GM23338 (cell line): Measurements from ENCODE around the gene PLPP7. TPM values are rescaled to one million over a fixed set of nuclear protein-coding genes. Genes with fewer than 3 reads are reported as not detected.

ENCODE experiments used
- ATAC-seq: fragments of 200-7000 bp; cut with Tn5 transposase; 3 replicates; pipeline ENCODE4 v1.9.1; 2020
- DNase-seq: peaks from one replicate; pipeline ENCODE4 v3.0.0-alpha.2; 2015; ENCODE audit warnings: low spot score
- H2AFZ ChIP-seq: fragments of 200-600 bp; sonication (generic); 2 replicates; pipeline ENCODE4 v1.8.0; 2016; ENCODE audit warnings: antibody characterized with exemption, mild to moderate bottlenecking, moderate library complexity
- H3F3A ChIP-seq: fragments of 200-600 bp; sonication (generic); replicated peaks from 2 replicates; pipeline ENCODE4 v1.8.0; 2017; ENCODE audit warnings: antibody characterized with exemption, mixed run types, low read depth
- H3K27ac ChIP-seq: fragments of 200-600 bp; sonication (generic); 2 replicates; pipeline ENCODE4 v1.6.1; 2016; ENCODE audit warnings: low read depth
- H3K27me3 ChIP-seq: fragments of 200-600 bp; sonication (generic); 2 replicates; pipeline ENCODE4 v1.8.0; 2016; ENCODE audit warnings: mild to moderate bottlenecking, mixed run types, moderate library complexity; ENCODE audit not compliant: insufficient read depth
- H3K36me3 ChIP-seq: fragments of 200-600 bp; sonication (generic); 2 replicates; pipeline ENCODE4 v1.8.0; 2016; ENCODE audit warnings: mild to moderate bottlenecking; ENCODE audit not compliant: insufficient read depth
- H3K4me1 ChIP-seq: fragments of 200-600 bp; sonication (generic); 2 replicates; pipeline ENCODE4 v1.8.0; 2016; ENCODE audit warnings: mild to moderate bottlenecking, moderate library complexity; ENCODE audit not compliant: insufficient read depth
- H3K4me2 ChIP-seq: fragments of 200-600 bp; sonication (generic); 2 replicates; pipeline ENCODE4 v1.7.1; 2017; ENCODE audit warnings: mixed run types
- H3K4me3 ChIP-seq: fragments of 200-600 bp; sonication (generic); 2 replicates; pipeline ENCODE4 v1.6.1; 2016; ENCODE audit warnings: mixed run types
- H3K79me2 ChIP-seq: fragments of 200-600 bp; sonication (generic); replicated peaks from 2 replicates; pipeline ENCODE4 v1.8.0; 2017; ENCODE audit warnings: mild to moderate bottlenecking; ENCODE audit not compliant: insufficient read depth
- H3K9me2 ChIP-seq: fragments of 200-600 bp; sonication (generic); 2 replicates; pipeline ENCODE4 v1.8.0; 2017; ENCODE audit not compliant: insufficient read depth
- H4K20me1 ChIP-seq: fragments of 200-600 bp; sonication (generic); replicated peaks from 2 replicates; pipeline ENCODE4 v1.8.0; 2017; ENCODE audit warnings: mild to moderate bottlenecking; ENCODE audit not compliant: insufficient read depth
- H3K27ac Mint-ChIP-seq: 2 replicates; pipeline ENCODE4 v1.8.0; 2020; ENCODE audit warnings: inconsistent platforms, mild to moderate bottlenecking, moderate library complexity, mixed read lengths
- H3K27me3 Mint-ChIP-seq: 3 replicates; pipeline ENCODE4 v1.8.0; 2022; ENCODE audit warnings: low read depth, mild to moderate bottlenecking, moderate library complexity, mixed read lengths, inconsistent platforms; ENCODE audit not compliant: insufficient read depth, poor library complexity
- H3K36me3 Mint-ChIP-seq: 3 replicates; pipeline ENCODE4 v1.8.0; 2021; ENCODE audit warnings: low read depth, mild to moderate bottlenecking, inconsistent platforms, moderate library complexity, mixed read lengths
- H3K4me1 Mint-ChIP-seq: 3 replicates; pipeline ENCODE4 v1.8.0; 2020; ENCODE audit warnings: mild to moderate bottlenecking, inconsistent platforms, mixed read lengths
- H3K4me3 Mint-ChIP-seq: 3 replicates; pipeline ENCODE4 v1.8.0; 2021; ENCODE audit warnings: moderate library complexity, mild to moderate bottlenecking, inconsistent platforms, mixed read lengths
- H3K9me3 Mint-ChIP-seq: 3 replicates; pipeline ENCODE4 v1.8.0; 2020; ENCODE audit warnings: moderate library complexity, mild to moderate bottlenecking, inconsistent platforms, mixed read lengths
- CREB1 ChIP-seq: fragments of 250-450 bp; sonication (Bioruptor Pico); IDR thresholded peaks from 2 replicates; pipeline ENCODE4 v1.5.0; 2020; ENCODE audit warnings: low read depth, mild to moderate bottlenecking, moderate library complexity
- EZH2 ChIP-seq: fragments of 200-600 bp; sonication (generic); IDR thresholded peaks from one replicate; pipeline ENCODE4 v1.8.0; 2017; ENCODE audit warnings: antibody characterized with exemption, mild to moderate bottlenecking, low read depth; ENCODE audit not compliant: unreplicated experiment
- EZH2phosphoT487 ChIP-seq: fragments of 200-600 bp; sonication (generic); IDR thresholded peaks from one replicate; pipeline ENCODE4 v1.8.1; 2018; ENCODE audit warnings: antibody characterized with exemption; ENCODE audit not compliant: unreplicated experiment
- JUNB ChIP-seq: IDR thresholded peaks from one replicate; pipeline ENCODE4 v1.6.1; 2016; ENCODE audit warnings: antibody characterized with exemption; ENCODE audit not compliant: unreplicated experiment
- NANOG ChIP-seq: IDR thresholded peaks from 2 replicates; pipeline ENCODE4 v1.6.1; 2016; ENCODE audit warnings: antibody characterized with exemption, borderline replicate concordance
- POLR2AphosphoS5 ChIP-seq: IDR thresholded peaks from 2 replicates; pipeline ENCODE4 v1.6.1; 2016; ENCODE audit warnings: antibody characterized with exemption, low read depth
- STAT1 ChIP-seq: IDR thresholded peaks from one replicate; pipeline ENCODE4 v1.6.1; 2016; ENCODE audit warnings: antibody characterized with exemption; ENCODE audit not compliant: unreplicated experiment
- ZNF114 ChIP-seq: fragments of 250-450 bp; sonication (Bioruptor Pico); IDR thresholded peaks from 2 replicates; pipeline ENCODE4 v1.5.0; 2020; ENCODE audit warnings: mild to moderate bottlenecking, moderate library complexity
- ZNF331 ChIP-seq: fragments of 250-450 bp; sonication (Bioruptor Pico); IDR thresholded peaks from 2 replicates; pipeline ENCODE4 v1.5.0; 2020; ENCODE audit warnings: low read depth, mild to moderate bottlenecking, moderate library complexity
- polyA plus RNA-seq: library from polyadenylated mRNA; unstranded; fragments of >200 nt; fragmentation: Nextera tagmentation; extraction: Ambion mirVana; gene quantifications from 2 replicates; pipeline ENCODE4 v1.2.1, GENCODE V29; 2016
- total RNA-seq: library from RNA; depleted of rRNA; stranded (reverse); fragments of >200 nt; shearing (Covaris generic); gene quantifications from 2 replicates; pipeline ENCODE4 v1.2.3, GENCODE V29; 2014
- TF ChIP-seq, protein P1 (sequence below): IDR thresholded peaks from 2 replicates; pipeline ENCODE4 v1.6.1; 2016; ENCODE audit warnings: antibody characterized with exemption
- TF ChIP-seq, protein P2 (sequence below): IDR thresholded peaks from one replicate; pipeline ENCODE4 v1.6.1; 2018; ENCODE audit warnings: antibody characterized with exemption; ENCODE audit not compliant: unreplicated experiment
- TF ChIP-seq, protein P3 (sequence below): fragments of 250-450 bp; sonication (Bioruptor Pico); IDR thresholded peaks from 2 replicates; pipeline ENCODE4 v1.5.0; 2020; ENCODE audit warnings: mild to moderate bottlenecking, moderate library complexity
- TF ChIP-seq, protein P4 (sequence below), 2 experiments: fragments of 200-600 bp in 1 of 2; sonication (generic) in 1 of 2; conservative IDR thresholded peaks; 2 replicates each; pipeline versions ENCODE4 v1.5.1 to v1.6.1; 2016 to 2017; ENCODE audit warnings: antibody characterized with exemption in 2 of 2, low read depth in 2 of 2, mild to moderate bottlenecking in 2 of 2, moderate library complexity in 1 of 2

PLPP7 gene
- total and polyA plus RNA-seq, 2 experiments from 2014 or later: 1.6 to 2.4 TPM

DNA sequence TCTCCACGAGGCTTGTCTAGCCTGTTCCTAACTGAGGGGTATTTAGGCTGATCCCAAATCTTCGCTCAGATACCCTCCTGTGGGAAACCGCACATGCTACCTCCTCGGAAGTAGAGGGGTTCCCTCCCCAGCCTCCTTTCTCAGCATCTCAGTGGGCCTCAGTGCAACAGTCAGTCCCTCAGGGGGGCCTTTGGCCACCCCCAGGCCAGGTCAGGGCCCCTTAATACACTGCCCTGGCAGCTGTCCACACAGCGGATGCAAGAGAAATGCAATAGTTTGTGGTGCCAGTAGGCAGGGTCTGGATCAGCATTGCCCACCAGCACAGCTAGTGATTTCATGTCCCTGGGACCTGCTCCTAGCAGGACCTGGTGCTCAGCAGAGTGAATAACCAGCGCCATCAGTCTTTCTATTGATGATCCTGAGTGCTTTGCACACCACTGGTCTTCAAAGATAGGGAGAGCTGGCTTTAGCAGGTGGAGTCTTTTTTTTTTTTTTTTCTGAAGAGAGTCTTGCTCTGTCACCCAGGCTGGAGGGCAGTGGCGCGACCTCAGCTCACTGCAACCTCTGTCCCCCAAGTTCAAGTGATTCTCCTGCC, 7.5 kb downstream of the PLPP7 start:
- Histone ChIP-seq H3K36me3 (no peaks in the 10 kb centered on the region), H3K9me2 (no peaks in the 10 kb centered on the region), H3K4me3 (no peak overlapping the region), H3K27ac (no peak overlapping the region), H3F3A (no peaks in the 10 kb centered on the region), H3K79me2 (no peaks in the 10 kb centered on the region), H3K4me1 (no peaks in the 10 kb centered on the region), H3K4me2 (no peak overlapping the region), H4K20me1 (no peaks in the 10 kb centered on the region), H2AFZ (no peak overlapping the region), H3K27me3 (no peaks in the 10 kb centered on the region)
- H3K4me1 Mint-ChIP-seq: 0 out of 3 replicates have a peak, but pooled peaks cover 2% of the 10 kb centered on the region
- H3K36me3 Mint-ChIP-seq: no peaks in the 10 kb centered on the region
- no peaks in the 10 kb centered on the region for H3K9me3 Mint-ChIP-seq
- no peak for TF ChIP-seq JUNB
- TF ChIP-seq, protein P1, sequence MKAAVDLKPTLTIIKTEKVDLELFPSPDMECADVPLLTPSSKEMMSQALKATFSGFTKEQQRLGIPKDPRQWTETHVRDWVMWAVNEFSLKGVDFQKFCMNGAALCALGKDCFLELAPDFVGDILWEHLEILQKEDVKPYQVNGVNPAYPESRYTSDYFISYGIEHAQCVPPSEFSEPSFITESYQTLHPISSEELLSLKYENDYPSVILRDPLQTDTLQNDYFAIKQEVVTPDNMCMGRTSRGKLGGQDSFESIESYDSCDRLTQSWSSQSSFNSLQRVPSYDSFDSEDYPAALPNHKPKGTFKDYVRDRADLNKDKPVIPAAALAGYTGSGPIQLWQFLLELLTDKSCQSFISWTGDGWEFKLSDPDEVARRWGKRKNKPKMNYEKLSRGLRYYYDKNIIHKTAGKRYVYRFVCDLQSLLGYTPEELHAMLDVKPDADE: no peak
- no peak for TF ChIP-seq EZH2
- TF ChIP-seq ZNF114 (CRISPR knock-in tag): no peak
- TF ChIP-seq, protein P2, sequence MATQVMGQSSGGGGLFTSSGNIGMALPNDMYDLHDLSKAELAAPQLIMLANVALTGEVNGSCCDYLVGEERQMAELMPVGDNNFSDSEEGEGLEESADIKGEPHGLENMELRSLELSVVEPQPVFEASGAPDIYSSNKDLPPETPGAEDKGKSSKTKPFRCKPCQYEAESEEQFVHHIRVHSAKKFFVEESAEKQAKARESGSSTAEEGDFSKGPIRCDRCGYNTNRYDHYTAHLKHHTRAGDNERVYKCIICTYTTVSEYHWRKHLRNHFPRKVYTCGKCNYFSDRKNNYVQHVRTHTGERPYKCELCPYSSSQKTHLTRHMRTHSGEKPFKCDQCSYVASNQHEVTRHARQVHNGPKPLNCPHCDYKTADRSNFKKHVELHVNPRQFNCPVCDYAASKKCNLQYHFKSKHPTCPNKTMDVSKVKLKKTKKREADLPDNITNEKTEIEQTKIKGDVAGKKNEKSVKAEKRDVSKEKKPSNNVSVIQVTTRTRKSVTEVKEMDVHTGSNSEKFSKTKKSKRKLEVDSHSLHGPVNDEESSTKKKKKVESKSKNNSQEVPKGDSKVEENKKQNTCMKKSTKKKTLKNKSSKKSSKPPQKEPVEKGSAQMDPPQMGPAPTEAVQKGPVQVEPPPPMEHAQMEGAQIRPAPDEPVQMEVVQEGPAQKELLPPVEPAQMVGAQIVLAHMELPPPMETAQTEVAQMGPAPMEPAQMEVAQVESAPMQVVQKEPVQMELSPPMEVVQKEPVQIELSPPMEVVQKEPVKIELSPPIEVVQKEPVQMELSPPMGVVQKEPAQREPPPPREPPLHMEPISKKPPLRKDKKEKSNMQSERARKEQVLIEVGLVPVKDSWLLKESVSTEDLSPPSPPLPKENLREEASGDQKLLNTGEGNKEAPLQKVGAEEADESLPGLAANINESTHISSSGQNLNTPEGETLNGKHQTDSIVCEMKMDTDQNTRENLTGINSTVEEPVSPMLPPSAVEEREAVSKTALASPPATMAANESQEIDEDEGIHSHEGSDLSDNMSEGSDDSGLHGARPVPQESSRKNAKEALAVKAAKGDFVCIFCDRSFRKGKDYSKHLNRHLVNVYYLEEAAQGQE: no peak
- TF ChIP-seq ZNF331 (CRISPR knock-in tag): no peak
- TF ChIP-seq, protein P3, sequence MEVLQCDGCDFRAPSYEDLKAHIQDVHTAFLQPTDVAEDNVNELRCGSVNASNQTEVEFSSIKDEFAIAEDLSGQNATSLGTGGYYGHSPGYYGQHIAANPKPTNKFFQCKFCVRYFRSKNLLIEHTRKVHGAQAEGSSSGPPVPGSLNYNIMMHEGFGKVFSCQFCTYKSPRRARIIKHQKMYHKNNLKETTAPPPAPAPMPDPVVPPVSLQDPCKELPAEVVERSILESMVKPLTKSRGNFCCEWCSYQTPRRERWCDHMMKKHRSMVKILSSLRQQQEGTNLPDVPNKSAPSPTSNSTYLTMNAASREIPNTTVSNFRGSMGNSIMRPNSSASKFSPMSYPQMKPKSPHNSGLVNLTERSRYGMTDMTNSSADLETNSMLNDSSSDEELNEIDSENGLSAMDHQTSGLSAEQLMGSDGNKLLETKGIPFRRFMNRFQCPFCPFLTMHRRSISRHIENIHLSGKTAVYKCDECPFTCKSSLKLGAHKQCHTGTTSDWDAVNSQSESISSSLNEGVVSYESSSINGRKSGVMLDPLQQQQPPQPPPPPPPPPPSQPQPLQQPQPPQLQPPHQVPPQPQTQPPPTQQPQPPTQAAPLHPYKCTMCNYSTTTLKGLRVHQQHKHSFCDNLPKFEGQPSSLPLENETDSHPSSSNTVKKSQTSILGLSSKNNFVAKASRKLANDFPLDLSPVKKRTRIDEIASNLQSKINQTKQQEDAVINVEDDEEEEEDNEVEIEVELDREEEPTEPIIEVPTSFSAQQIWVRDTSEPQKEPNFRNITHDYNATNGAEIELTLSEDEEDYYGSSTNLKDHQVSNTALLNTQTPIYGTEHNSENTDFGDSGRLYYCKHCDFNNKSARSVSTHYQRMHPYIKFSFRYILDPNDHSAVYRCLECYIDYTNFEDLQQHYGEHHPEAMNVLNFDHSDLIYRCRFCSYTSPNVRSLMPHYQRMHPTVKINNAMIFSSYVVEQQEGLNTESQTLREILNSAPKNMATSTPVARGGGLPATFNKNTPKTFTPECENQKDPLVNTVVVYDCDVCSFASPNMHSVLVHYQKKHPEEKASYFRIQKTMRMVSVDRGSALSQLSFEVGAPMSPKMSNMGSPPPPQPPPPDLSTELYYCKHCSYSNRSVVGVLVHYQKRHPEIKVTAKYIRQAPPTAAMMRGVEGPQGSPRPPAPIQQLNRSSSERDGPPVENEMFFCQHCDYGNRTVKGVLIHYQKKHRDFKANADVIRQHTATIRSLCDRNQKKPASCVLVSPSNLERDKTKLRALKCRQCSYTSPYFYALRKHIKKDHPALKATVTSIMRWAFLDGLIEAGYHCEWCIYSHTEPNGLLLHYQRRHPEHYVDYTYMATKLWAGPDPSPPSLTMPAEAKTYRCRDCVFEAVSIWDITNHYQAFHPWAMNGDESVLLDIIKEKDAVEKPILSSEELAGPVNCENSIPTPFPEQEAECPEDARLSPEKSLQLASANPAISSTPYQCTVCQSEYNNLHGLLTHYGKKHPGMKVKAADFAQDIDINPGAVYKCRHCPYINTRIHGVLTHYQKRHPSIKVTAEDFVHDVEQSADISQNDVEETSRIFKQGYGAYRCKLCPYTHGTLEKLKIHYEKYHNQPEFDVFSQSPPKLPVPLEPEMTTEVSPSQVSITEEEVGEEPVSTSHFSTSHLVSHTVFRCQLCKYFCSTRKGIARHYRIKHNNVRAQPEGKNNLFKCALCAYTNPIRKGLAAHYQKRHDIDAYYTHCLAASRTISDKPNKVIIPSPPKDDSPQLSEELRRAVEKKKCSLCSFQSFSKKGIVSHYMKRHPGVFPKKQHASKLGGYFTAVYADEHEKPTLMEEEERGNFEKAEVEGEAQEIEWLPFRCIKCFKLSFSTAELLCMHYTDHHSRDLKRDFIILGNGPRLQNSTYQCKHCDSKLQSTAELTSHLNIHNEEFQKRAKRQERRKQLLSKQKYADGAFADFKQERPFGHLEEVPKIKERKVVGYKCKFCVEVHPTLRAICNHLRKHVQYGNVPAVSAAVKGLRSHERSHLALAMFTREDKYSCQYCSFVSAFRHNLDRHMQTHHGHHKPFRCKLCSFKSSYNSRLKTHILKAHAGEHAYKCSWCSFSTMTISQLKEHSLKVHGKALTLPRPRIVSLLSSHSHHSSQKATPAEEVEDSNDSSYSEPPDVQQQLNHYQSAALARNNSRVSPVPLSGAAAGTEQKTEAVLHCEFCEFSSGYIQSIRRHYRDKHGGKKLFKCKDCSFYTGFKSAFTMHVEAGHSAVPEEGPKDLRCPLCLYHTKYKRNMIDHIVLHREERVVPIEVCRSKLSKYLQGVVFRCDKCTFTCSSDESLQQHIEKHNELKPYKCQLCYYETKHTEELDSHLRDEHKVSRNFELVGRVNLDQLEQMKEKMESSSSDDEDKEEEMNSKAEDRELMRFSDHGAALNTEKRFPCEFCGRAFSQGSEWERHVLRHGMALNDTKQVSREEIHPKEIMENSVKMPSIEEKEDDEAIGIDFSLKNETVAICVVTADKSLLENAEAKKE (CRISPR knock-in tag): no peak
- no peak for TF ChIP-seq STAT1
- TF ChIP-seq POLR2AphosphoS5: no peak
- TF ChIP-seq CREB1 (CRISPR knock-in tag): no peak
- no peak for TF ChIP-seq EZH2phosphoT487
- TF ChIP-seq, protein P4, sequence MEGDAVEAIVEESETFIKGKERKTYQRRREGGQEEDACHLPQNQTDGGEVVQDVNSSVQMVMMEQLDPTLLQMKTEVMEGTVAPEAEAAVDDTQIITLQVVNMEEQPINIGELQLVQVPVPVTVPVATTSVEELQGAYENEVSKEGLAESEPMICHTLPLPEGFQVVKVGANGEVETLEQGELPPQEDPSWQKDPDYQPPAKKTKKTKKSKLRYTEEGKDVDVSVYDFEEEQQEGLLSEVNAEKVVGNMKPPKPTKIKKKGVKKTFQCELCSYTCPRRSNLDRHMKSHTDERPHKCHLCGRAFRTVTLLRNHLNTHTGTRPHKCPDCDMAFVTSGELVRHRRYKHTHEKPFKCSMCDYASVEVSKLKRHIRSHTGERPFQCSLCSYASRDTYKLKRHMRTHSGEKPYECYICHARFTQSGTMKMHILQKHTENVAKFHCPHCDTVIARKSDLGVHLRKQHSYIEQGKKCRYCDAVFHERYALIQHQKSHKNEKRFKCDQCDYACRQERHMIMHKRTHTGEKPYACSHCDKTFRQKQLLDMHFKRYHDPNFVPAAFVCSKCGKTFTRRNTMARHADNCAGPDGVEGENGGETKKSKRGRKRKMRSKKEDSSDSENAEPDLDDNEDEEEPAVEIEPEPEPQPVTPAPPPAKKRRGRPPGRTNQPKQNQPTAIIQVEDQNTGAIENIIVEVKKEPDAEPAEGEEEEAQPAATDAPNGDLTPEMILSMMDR (conservative IDR thresholded peaks at IDR 0.05; ENCODE audit: low read depth in 2 of 2): no peak
- TF ChIP-seq NANOG: no peak
- no peak overlapping the region for H3K27ac Mint-ChIP-seq
- H3K27me3 Mint-ChIP-seq: peaks cover 10% of the 10 kb centered on the region
- ATAC-seq (no peak), DNase-seq (no peak)
- H3K4me3 Mint-ChIP-seq: no peak overlapping the region
